ENCODE data around the gene PROCA1. TPM values are rescaled to one million over a fixed set of nuclear protein-coding genes. Genes with fewer than 3 reads are reported as not detected.
A peak's percentile ranks its signal among the peaks of the same experiment; 100 is the strongest.

PROCA1 gene
- polyA plus RNA-seq, 4 donors: 4.5 to 7.8 (median 7.3) TPM

DNA sequence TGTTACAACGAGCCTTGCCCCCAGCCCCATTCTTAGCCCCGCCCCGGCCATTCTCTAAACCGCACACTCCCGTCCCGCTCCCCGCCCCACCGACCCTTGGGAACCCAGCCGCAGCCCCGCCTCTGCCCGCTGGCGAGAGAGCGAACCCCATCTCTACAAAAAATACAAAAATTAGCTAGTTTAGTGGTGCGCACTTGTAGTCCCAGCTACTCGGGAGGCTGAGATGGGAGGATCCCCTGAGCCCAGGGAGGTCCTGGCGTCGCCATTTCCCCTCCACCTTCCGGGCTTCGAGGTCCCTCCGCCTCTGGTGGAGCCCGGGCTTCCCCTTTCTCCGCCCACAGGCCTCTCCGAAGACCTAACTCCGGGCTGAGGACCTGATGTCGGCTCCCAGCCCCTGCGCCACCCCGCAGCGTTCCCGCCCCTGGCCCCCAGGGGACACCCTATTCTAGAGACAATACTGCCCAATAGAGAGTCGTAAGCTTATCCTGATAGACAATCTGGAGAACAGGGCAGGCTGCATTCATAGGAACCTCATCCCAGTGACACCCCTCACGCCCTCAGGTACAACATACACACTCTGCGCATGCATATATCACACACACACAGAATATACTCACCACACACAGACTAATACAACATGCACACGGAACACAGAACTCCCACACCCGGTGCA lies 480 bp upstream of the PROCA1 start:
- no peak for DNase-seq (ENCODE audit: low read depth in 4 of 4, low spot score in 3 of 4)

DNA sequence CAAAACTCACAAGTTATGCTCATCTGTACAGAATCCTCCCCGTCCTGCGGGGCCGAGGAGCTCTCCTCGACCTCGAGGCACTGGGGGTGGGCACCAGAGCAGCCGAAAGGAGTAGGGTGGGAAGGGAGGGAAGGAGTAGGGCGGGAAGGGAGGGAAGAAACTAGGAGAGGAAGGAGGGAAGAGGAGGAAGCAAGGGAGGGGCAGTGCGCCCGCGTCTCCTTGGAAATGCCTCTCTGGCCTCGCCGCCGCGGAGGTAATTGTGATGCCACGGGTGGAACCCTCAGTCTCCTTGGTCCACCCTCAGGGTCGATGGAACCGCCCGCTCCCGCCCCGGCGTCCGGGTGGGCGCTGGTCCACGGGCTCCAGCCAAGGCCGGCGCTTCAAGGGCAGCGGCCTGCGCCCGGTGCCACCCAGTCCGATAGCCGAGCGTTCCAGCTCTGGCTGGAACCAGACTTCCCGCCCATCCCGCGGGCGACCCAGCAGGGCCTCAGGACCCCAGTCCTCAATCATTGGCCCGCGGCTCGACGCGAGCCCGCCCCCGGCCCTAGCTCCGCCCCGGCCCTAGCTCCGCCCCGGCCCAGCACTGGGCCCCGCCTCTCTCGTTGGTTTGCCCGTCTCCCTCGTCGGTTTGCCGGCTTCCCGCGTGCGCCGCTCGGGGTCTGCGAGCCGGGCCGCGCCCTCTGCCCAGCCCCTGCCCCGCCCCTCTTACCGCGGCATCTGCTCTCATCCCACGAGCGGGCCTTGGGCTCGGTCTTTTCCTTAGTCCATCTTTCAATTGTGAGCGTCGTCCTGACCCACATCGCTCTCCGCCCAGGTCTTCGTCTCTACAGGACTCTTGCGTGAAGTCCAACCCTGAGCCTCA lies 596 bp downstream of the PROCA1 start:
- peak in 2 of 4 donors; percentile 80 to 83 for DNase-seq (ENCODE audit: low read depth in 4 of 4, low spot score in 3 of 4)

DNA sequence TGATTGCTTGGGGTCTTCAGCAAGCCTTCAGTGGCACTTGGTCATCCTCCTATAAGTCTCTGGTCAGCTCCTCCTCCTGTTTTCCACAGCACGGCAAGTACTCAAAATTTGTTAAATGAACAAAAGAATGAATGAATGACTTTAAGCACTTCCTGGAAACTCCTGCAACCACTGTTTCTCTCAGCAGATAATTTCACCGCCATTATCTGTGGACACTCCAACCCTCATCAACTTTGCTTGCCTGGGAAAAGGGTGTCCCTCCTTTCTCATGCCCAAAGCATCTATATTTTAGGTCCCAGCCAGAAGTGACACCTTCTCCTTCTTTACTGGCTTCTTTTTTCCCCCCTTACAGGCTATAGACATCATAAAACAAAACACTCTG lies 4.4 kb downstream of the PROCA1 start:
- no peak for DNase-seq (ENCODE audit: low read depth in 4 of 4, low spot score in 3 of 4)

DNA sequence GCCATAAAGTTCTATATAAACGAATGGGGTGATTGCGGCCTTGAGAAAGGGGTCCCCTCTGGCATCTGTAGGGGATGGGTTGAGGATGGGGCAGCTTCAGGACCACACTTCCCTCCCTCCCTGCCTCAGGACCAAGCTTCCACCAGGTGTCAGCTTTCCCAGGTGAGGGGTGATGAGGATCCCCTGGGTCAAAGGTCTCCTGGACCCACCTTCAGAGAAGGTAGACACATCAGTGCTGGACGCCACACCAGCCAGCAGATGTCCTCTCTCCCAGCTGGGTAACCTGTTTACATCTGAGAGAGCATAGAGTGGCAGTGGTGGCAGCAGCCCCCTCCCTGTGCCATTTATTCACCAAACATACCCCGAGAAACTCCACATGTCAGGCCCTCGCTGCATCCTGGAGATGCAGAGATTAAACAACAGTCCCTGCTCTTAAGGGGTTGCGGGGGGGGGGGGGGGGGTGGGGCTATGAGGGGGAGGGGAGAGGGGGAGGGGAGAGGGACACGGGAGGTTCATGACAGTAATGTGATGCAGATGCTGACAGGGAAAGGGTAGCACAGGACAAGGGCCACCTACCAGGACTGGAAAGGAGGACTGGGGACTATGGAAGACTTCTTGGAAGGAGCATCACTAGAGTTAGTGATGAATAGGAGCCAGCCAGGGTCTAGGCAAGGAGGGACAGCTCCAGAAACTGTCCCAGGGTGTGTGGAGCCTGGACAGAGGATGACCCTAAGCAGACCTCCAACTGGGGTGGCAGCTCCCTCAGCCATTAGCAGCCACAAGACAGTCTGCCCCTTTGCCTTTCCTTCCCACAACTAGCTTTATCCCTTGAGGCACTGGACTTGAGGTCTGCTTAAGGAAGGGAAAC lies 5.0 kb downstream of the PROCA1 start:
- DNase-seq (ENCODE audit: low read depth in 4 of 4, low spot score in 3 of 4): no peak

DNA sequence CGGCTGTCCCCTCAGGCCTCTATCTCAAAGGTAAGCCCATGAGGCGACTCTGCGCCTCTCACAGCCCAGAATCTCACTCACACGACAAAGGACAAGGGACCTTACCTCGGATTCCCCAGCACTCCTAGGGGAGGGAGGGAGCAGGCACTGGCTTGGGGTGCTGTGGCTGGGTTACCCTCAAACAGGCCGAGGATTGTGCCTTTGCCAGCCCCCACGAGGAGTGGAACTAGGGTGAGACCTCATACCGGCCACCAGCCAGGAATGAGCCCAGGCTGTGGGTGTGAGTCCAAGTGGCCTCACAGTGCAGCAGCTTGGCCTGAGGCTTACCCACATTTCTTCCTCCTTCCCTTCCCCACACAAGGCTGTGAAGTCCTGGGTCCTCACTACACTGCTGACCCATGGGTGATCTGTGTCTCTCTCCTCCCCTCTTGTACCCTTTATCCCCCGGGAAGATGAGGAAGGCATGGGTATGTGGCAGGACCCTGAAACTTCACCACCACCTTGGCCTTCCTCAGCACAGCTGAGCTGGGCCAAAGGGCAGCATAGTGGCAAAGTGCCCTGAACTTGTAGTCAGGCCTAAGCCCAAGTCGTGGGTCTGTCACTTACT lies 5.9 kb downstream of the PROCA1 start:
- no peak for DNase-seq (ENCODE audit: low read depth in 4 of 4, low spot score in 3 of 4)

DNA sequence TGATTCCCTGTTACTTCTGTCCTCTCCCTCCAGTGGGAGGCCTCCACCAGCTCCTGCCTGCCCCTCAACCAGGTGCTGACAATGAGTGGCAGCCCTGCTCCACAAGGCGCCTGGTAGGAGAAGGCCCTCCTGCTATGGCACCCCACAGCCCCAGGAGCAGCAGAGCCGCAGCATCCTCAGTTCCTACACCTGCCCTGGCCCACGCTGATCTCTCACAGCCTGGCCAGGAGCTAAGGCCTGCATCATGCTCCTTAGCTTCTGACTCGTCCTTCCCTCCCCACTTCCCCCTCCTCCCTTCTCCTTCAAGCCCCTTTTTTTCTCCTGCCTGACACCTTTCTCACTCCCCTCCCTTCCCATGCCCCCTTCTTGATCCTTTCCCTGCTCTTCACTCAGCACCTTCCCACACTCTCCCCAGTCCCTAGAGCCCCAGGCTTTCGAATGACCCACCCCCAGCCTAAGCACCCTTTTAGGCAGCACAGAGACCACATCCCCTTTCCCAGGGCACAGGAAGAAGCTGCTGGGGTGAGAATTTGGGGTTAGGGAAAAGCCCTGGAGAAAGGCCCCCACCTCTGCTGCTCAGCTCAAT lies 6.5 kb downstream of the PROCA1 start:
- DNase-seq (ENCODE audit: low read depth in 4 of 4, low spot score in 3 of 4): no peak

DNA sequence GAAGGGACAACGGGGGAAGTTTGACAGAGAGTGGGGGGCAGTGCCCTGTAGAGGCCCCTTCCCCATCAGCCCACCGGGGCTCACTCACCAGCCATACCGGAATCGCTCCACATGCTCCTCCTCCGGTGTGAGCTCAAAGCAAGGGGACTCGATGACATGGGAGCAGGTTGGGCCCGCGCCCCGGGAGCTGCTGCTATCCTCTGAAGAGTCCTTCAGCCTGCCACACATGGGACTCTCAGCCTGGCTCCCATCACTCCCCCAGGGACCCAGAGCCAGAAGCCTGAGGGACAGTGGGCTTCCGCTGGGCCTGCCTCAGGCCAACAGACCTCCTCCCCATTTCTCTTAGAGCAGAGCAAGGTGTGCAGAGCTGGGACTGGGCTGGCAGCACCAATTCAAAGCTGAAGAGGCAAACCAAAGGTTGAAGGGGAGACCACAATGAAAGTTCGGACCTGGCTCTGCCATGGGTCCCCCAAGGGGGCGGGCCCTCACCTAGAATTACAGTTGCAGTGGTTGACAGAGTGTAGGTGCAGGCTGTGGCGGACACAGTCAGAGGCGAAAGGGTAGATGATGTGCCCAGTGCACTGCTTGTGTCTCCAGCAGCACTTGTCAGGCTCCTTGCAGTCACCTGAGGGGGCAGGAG lies 7.3 kb downstream of the PROCA1 start:
- no peak for DNase-seq (ENCODE audit: low read depth in 4 of 4, low spot score in 3 of 4)

DNA sequence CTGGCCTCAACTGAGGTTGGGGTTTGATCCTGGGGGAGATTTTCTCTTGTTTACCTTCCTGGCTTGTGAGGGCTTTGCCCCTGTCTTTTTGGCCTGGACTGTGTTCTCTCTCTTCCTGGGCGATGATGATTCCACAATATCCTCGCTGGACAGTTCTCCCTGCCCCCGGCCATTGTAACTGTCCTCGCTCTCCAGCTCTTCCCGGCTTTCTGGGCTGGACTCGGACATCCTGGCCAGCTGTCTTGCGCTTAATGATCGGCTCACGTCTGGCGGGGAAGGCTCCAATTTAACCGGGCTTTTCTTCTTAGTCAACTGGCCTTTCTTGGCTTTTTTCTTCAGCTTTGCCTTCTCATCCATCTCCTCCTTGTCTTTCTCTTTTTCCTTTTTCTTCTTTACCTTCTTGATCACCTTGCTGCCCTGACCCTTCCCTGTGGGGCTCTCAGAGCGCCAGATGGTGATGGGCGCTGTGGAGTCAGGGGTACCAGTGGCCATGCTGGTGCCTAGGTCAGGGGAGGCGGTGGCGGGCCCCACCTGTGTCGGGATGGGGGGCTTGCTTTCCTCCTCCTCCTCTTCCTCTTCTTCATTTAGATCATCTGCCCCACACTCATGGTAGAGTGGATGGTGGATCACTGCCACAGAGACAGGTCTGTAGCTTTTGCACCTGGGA lies 8.0 kb downstream of the PROCA1 start:
- no peak for DNase-seq (ENCODE audit: low read depth in 4 of 4, low spot score in 3 of 4)

DNA sequence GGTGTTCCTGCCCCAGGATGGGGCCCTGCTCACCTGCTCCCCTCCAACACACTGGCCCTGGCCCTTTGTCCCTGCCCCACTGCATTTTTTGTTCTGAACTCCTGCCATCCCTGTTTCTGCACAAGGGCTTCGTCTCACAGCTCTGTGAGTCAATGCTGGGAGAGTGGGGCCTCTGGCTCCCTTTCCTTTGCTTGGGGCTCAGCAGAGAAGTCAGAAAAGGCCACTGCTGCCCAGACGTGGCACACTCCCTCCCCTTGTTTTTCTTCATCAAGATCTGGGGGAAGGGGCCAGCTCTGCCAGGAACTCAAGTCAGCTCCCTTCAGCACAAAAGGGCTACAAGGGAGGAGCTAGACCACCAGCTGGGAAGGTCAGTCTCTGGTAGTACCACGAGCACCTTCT lies 8.9 kb downstream of the PROCA1 start:
- DNase-seq (ENCODE audit: low read depth in 4 of 4, low spot score in 3 of 4): no peak

DNA sequence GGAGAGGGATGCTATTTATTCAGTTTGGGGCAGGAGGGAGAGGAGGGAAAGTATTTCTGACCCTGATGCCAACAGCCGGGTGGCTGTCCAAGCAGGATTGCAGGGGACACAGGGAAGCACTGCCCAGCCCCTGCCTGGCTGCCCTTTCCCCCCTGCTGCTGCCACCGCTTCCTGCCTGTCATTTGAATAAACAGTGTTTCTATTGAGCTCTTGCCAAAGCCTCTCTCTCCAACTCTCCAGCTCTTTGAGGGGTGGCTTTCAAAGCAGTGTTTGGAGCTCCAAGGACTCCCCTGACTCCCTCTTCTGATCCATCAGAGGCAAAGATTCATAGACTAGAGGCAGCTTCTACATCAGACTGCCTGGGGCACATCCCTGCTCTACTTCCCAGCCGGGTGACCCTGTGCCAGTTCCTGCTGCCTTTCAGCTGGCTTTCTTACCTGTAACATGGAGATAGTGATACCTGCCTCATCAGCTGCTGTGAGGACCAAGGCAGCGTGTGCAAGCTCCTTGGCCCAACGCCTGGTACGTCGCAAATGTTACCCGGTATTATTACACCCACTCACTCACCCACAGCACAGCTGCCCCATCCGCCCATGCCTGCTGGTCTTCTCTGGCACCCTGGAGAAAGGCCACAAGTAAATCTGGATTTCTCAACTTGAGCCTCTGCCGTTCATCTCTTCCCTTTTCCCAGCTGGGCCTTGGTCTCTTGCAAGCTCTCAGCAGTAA lies 9.5 kb downstream of the PROCA1 start:
- no peak for DNase-seq (ENCODE audit: low read depth in 4 of 4, low spot score in 3 of 4)

DNA sequence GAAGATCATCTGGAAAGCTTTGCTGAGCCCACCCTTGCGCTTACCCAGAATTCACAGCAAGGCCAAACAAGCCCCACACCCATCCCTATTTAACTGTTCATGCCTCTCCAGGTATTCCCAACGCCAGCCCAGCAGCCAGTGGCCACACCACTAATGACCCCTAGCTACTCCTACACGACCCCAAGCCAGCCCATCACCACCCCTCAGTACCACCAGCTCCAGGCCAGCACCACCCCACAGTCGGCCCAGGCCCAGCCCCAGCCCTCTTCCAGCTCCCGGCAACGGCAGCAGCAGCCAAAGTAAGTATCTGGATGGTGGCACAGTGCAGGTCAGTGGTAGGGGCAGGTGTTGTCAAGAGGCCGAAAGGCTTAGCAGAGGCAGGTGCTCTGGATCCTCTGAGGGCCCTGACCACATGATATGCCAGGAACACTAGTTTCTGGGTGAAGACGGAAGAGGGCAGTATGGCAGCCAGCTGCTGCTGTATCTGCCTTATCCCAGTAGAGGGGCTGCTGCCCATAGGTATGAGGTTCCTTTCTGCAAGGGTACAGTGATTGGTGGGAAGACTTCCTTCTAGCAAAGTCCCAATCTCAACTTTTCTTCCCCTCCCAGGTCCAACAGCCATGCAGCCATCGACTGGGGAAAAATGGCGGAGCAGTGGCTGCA lies 10.7 kb downstream of the PROCA1 start:
- no peak for DNase-seq (ENCODE audit: low read depth in 4 of 4, low spot score in 3 of 4)

DNA sequence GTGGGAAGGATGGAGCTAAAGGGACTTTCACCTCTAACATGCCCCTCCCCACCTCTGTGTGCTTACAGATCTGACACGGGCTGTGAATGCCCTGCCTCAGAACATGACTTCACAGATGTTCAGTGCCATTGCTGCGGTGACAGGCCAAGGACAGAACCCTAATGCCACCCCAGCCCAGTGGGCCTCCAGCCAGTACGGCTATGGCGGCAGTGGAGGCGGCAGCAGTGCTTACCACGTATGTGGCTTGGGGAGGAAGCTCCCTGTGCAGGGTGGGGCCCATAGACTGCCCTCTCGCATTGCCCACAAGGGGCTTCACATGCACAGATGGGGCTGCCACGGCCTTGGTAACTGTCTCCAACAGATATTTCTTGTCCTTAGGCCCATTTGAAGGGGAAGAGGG lies 11.4 kb downstream of the PROCA1 start:
- no peak for DNase-seq (ENCODE audit: low read depth in 4 of 4, low spot score in 3 of 4)

DNA sequence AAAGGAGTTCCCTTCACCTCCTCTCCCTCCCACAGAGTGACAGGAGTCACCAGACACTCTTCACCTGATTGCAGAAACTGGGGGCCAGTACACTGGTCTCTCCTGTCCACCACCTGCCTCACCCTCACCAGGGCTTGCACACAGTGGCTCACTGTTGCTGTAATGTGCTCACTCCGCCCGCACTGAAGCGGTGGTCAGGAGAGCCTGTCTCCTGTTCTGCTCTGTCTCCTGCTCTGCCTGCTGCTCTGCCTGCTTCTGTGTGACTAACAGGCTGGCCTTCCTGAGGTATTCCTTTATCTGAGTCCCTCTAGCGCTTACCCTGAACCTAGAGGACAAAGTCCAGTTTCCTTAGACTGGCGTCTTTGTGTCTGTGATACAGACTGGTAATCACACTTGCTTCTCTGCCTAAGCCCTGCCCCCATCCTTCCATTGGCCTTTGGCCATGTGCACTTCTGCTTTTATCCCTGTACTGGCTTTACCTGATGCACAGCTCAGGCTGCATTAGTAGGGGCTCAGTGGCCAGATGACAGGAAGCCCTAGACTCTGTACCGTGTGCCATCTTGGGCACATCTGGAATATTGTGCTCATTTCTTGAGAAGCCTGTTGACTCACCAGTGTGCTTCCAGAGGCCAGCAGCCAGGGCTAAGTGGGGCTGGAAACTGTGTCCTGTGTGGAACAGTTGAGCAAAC lies 13.3 kb downstream of the PROCA1 start:
- no peak for DNase-seq (ENCODE audit: low read depth in 4 of 4, low spot score in 3 of 4)

DNA sequence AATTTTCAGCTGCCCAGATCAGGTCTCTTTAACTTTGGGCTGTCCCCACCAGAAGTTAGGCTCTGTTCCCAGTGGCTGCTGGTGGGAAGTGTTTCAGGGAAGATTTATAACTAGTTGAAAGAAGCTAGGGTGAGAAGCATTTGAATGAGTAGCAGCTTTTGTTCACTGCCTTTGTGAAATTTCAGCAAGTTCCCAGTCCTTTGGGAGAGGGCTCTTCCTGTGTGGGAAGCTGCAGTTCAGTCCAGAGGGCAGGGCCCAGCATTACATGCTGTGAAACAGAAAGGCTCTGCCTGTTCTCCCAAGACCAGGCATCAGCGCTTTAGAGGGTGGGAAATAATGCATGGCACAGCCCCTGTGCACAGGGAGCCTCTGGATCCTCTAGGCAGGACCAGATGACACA lies 17.8 kb downstream of the PROCA1 start:
- no peak for DNase-seq (ENCODE audit: low read depth in 4 of 4, low spot score in 3 of 4)

DNA sequence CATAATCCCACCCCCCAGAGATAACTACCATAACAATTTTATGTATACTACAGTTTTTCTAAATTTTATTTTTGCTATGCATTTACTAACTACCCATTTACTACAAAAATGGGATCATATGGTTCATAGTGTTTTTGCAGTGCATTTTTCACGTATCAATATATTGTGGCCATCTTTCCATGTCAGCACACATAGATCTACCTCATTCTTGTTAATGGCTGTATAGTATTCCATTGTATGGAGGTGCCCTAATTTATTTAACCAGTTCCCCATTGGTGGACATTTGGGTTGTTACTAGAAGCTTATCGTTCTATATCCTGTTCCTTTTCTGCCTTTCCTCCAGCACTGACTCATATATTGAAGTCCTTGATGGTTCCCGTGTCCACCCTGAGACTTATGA lies 22.7 kb downstream of the PROCA1 start:
- DNase-seq (ENCODE audit: low read depth in 4 of 4, low spot score in 3 of 4): no peak

DNA sequence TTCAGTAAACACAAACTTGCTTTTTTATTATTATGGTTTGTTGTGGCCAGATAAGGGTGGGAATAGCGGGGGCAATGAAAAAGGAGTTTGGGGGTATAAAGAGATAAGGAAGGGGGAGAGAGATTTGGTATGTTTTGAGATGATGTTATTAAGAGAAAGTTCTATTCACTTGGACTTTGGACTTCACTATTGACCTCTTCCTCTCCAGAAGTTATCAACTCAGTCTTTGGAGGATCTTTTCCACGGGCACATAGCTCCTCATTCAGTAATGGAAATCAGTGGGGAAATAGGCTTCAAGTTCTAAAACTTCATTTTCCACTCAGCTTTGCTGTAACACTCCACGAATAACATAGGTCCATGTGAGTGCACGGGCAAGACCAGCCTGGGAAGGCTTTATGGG lies 23.2 kb downstream of the PROCA1 start:
- no peak for DNase-seq (ENCODE audit: low read depth in 4 of 4, low spot score in 3 of 4)

DNA sequence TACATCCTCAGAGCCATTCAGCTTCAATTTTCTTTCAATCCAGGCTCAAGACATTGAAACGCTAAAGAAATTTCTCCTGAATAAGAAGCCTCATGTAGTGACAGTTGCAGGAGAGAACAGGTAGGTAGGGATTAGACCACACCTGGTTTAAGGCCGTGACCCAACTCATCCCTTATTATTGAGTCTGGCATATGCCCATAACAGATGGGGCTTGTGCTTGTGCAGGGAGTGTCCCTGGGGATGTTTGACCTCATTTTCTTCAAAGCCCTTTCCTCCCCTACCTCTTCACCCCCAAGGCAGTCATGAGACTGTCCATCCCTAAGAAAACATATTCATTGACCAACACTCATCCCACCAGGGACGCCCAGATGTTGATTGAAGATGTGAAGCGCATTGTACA lies 25.4 kb downstream of the PROCA1 start:
- DNase-seq (ENCODE audit: low read depth in 4 of 4, low spot score in 3 of 4): no peak

DNA sequence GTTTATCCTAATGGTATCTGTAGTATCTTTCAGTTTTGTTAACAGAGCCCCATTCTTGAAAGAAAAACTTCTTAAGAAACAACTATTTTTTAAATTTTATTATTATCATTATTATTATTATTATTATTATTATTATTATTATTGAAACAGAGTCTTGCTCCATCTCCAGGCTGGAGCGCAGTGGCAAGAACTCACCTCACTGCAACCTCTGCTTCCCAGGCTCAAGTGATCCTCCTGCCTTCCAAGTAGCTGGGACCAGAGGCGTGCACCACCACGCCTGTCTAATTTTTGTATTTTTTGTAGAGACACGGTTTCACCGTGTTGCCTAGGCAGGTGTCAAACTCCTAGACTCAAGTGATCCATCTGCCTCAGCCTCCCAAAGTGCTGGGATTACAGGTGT lies 26.3 kb downstream of the PROCA1 start:
- DNase-seq (ENCODE audit: low read depth in 4 of 4, low spot score in 3 of 4): no peak

All from left renal pelvis (tissue), 4 donors.